Measurements from ENCODE around the gene DGKB.
A peak's percentile ranks its signal among the peaks of the same experiment; 100 is the strongest.

Gene DGKB

DNA sequence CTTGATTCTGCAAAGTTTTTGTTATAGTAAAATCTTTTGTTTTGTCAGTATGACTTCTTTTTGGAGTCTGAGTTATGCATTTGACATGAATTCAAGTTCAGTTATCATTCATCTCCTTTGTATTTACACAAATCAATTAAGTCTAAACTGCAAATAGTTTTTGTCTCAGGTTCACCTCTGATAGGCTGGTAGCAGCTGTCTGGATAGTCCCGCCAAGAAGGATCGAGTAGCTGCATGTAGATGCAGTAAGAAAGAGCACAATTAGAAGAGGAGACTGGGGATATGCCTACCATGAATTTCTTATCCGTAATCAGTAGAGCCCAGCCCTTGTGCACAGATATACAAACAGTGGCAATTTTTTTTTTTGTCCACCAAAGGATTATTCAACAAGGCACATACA lies 520.6 kb downstream of the DGKB start:
- no peak for DNase-seq (ENCODE audit: low read depth)

GRCh38 chr7:14381306-14381705 lies 521.2 kb downstream of the DGKB start:
- DNase-seq (ENCODE audit: low read depth) = peak; percentile 31

DNA sequence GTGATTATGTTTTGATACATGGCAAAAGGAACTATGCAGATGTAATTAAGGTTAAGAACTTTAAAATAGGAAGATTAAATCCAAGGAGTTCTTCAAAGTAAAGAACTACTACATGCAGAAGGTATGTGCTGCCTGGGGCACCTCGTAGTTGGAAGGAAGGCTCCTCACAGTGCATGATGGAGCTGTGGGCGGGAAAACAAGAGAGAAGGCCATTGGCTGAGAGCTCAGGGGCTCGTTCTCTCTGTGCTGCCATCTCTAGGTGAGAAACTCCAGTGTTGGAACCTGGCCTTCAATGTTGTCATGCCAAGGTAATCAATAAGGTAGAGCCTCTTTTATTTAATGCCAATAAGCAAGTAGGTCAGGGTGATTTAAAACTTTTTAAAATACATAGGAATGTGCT lies 521.7 kb downstream of the DGKB start:
- DNase-seq (ENCODE audit: low read depth) = no peak

- peak; percentile 20 for DNase-seq (ENCODE audit: low read depth)
These were observed 524.8 kb downstream of the DGKB start for GRCh38 chr7:14377646-14378266.

- no peak for DNase-seq (ENCODE audit: low read depth)
These were observed 525.8 kb downstream of the DGKB start for GRCh38 chr7:14376711-14377110.

GRCh38 chr7:14375998-14376397 lies 526.6 kb downstream of the DGKB start:
- DNase-seq (ENCODE audit: low read depth) = no peak

DNA sequence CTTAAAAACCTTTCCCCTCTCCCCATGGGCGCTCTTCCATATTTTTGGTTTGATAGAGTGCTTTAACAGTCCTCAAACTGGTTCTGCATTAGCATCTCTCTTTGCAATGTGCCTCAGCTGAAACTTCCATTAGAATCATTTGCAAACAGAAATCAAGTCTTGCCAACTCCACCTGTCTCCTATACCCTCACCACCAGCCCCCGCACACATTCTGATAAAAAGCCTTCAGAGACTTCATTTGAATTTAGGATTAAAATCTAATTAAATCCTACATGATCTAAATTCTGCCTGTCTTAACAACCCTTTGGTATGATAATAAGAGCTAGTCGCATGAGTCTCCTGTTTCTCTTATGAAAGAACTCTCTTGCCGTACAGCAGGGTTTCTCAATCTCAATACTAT lies 528.2 kb downstream of the DGKB start:
- no peak for DNase-seq (ENCODE audit: low read depth)

- no peak for DNase-seq (ENCODE audit: low read depth)
These were observed 534.3 kb downstream of the DGKB start for GRCh38 chr7:14368285-14368684.

DNA sequence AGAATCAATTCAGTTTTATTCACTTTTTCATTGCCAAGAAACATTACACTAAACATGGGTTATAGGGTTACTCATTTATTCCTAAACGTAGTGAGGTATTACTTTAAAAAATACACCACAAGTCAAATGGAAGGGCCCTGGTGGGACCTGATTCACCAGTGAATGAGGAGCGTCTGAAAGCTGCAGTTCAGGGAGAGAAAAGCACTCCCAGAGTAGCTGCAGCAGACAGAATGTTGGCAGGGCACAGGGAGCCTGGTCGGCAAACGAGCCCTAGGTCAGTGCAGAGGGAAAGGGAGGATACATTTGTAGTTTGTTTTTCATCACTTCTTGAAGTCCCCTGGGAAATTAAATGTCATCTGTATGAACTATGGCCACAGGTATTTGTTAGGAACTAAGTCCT lies 551.4 kb downstream of the DGKB start:
- no peak for DNase-seq (ENCODE audit: low read depth)

- DNase-seq (ENCODE audit: low read depth) = no peak
These were observed 561.3 kb downstream of the DGKB start for GRCh38 chr7:14341200-14341775.

DNA sequence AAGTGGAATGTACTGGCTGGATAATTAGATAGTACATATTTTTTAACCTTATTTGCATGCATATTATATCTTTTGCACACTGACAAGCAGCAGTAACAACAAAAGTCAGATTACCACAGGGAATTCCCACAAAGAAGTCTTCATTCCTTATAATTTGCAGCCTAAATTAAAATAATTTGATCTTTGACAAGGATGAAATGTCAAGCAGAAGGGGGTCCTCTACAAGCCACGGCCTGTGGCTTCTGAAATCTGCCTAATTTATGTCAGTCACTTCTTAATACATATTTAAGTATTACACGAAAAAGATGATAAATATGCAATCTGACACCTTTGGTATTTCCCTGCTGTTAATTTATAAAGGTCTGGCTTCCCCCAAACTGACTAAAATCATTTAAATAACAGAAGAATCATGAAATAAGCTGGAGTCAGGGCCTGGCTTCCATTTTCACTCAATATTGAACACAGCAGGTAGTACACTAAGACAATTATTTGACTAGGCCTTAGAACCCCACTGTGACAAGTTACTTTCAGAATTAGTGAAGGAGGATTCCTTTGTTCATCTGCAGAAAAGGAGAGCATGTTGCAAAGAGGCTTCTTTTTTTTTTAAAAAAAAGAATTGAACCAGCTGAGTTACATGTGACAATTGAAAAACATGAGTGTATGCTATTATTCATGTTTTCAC lies 562.0 kb downstream of the DGKB start:
- DNase-seq (ENCODE audit: low read depth) = no peak

- no peak for DNase-seq (ENCODE audit: low read depth)
These were observed 562.7 kb downstream of the DGKB start for GRCh38 chr7:14339861-14340260.

GRCh38 chr7:14336256-14336655 lies 566.3 kb downstream of the DGKB start:
- no peak for DNase-seq (ENCODE audit: low read depth)

- DNase-seq (ENCODE audit: low read depth) = peak; percentile 4
These were observed 570.4 kb downstream of the DGKB start for GRCh38 chr7:14332155-14332554.

DNA sequence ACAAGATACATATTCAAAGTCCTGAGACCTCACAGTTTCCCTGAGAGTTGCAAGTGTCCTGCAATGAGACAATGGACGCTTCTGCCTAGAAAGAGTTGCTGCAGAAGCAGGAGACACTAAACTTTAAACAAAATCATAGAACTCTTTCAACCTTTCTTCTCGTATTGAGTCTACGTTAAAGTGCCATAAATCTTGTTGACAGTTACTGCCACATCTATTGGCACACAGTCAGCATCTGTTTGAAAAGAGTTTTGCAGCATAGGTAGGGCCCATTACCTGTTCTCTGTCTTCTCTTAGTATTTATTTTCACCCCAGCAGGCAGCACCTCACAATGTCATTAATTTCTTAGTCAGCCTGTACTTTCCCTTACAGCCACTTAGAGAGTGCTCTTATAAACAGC lies 577.8 kb downstream of the DGKB start:
- no peak for DNase-seq (ENCODE audit: low read depth)

GRCh38 chr7:14322724-14323123 lies 579.8 kb downstream of the DGKB start:
- DNase-seq (ENCODE audit: low read depth) = no peak

DNA sequence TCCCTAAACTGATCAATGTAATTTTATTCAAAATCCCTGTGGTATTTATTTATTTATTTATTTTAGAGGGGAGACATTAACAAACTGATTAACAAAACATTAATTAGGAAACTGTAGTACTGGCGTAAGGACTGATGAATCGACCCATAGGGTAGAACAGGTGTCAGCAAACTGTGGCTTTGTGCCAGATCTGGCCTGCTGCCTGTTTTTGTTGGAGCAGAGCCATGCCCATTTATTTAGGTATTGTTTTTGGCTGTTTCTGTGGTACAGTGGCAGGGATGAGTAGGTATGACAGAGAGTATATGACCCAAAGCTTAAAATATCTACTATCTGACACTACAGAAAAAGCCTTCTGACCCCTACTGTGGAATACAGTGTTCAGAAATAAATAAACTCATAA lies 580.6 kb downstream of the DGKB start:
- DNase-seq (ENCODE audit: low read depth) = no peak

- no peak for DNase-seq (ENCODE audit: low read depth)
These were observed 593.1 kb downstream of the DGKB start for GRCh38 chr7:14309432-14309831.

- DNase-seq (ENCODE audit: low read depth) = no peak
These were observed 597.2 kb downstream of the DGKB start for GRCh38 chr7:14305233-14305866.

- no peak for DNase-seq (ENCODE audit: low read depth)
These were observed 599.0 kb downstream of the DGKB start for GRCh38 chr7:14303536-14303935.

- DNase-seq (ENCODE audit: low read depth) = no peak
These were observed 607.9 kb downstream of the DGKB start for GRCh38 chr7:14294637-14295036.

- DNase-seq (ENCODE audit: low read depth) = no peak
These were observed 609.1 kb downstream of the DGKB start for GRCh38 chr7:14293434-14293833.

DNA sequence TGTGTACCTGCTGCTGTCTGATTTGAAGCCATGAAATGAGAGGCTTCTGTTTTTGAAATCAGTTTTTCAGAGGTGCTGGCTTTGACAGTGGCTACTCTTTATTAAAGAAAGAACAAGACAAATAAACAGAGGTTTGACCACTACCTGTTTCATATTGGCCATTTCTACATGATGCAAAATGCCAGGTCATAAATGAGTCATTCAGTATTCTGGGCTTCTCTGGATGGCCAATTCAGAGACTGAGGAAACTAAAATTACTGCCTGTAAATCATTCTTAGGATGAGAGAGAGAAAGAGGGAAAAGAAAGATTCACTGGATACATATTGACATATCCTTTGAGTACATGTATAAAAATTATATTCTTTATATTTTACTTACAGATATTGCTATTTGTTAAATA lies 609.8 kb downstream of the DGKB start:
- DNase-seq (ENCODE audit: low read depth) = no peak
